ENCODE data around the gene HNRNPA3. TPM values are rescaled to one million over a fixed set of nuclear protein-coding genes. Genes with fewer than 3 reads are reported as not detected.

Gene HNRNPA3
- total and polyA plus RNA-seq, 2 experiments from 2014 or later, result 151 to 290 TPM

- ATAC-seq, result no peak
- Histone ChIP-seq H3K27ac (ENCODE audit: low read depth) (no peak overlapping the region), H2AFZ (peak overlapping the region; percentile 88), H4K20me1 (replicated peaks; ENCODE audit: insufficient read depth) (no peaks in the 10 kb centered on the region), H3F3A (replicated peaks; ENCODE audit: low read depth) (no peaks in the 10 kb centered on the region), H3K4me1 (ENCODE audit: insufficient read depth) (peaks cover 18% of the 10 kb centered on the region), H3K4me2 (no peak overlapping the region), H3K4me3 (no peak overlapping the region), H3K36me3 (ENCODE audit: insufficient read depth) (no peaks in the 10 kb centered on the region), H3K27me3 (ENCODE audit: insufficient read depth) (no peaks in the 10 kb centered on the region), H3K79me2 (replicated peaks; ENCODE audit: insufficient read depth) (no peaks in the 10 kb centered on the region), H3K9me2 (ENCODE audit: insufficient read depth) (no peaks in the 10 kb centered on the region)
- DNase-seq (ENCODE audit: low spot score), result no peak
- no peak overlapping the region for H3K4me3 Mint-ChIP-seq
- no peak overlapping the region for H3K27ac Mint-ChIP-seq
- H3K9me3 Mint-ChIP-seq, result no peaks in the 10 kb centered on the region
- H3K27me3 Mint-ChIP-seq (ENCODE audit: insufficient read depth, low read depth, poor library complexity), result peaks cover 3% of the 10 kb centered on the region
- H3K36me3 Mint-ChIP-seq (ENCODE audit: low read depth), result no peaks in the 10 kb centered on the region
- TF ChIP-seq ZNF331 (CRISPR knock-in tag; IDR thresholded peaks at IDR 0.05; ENCODE audit: low read depth) (no peak), JUNB (IDR thresholded peaks at IDR 0.05; ENCODE audit: unreplicated experiment) (no peak), EZH2 (IDR thresholded peaks at IDR 0.05; ENCODE audit: low read depth, unreplicated experiment) (no peak), CTCF (conservative IDR thresholded peaks at IDR 0.05; ENCODE audit: low read depth in 2 of 2) (no peak), ZNF114 (CRISPR knock-in tag; IDR thresholded peaks at IDR 0.05) (no peak), ZNF462 (CRISPR knock-in tag; IDR thresholded peaks at IDR 0.05) (no peak), POLR2AphosphoS5 (IDR thresholded peaks at IDR 0.05; ENCODE audit: low read depth) (no peak), CREB1 (CRISPR knock-in tag; IDR thresholded peaks at IDR 0.05; ENCODE audit: low read depth) (no peak), EZH2phosphoT487 (IDR thresholded peaks at IDR 0.05; ENCODE audit: unreplicated experiment) (no peak), NANOG (IDR thresholded peaks at IDR 0.05; ENCODE audit: borderline replicate concordance) (no peak), STAT1 (IDR thresholded peaks at IDR 0.05; ENCODE audit: unreplicated experiment) (no peak)
- TF ChIP-seq, protein P1, sequence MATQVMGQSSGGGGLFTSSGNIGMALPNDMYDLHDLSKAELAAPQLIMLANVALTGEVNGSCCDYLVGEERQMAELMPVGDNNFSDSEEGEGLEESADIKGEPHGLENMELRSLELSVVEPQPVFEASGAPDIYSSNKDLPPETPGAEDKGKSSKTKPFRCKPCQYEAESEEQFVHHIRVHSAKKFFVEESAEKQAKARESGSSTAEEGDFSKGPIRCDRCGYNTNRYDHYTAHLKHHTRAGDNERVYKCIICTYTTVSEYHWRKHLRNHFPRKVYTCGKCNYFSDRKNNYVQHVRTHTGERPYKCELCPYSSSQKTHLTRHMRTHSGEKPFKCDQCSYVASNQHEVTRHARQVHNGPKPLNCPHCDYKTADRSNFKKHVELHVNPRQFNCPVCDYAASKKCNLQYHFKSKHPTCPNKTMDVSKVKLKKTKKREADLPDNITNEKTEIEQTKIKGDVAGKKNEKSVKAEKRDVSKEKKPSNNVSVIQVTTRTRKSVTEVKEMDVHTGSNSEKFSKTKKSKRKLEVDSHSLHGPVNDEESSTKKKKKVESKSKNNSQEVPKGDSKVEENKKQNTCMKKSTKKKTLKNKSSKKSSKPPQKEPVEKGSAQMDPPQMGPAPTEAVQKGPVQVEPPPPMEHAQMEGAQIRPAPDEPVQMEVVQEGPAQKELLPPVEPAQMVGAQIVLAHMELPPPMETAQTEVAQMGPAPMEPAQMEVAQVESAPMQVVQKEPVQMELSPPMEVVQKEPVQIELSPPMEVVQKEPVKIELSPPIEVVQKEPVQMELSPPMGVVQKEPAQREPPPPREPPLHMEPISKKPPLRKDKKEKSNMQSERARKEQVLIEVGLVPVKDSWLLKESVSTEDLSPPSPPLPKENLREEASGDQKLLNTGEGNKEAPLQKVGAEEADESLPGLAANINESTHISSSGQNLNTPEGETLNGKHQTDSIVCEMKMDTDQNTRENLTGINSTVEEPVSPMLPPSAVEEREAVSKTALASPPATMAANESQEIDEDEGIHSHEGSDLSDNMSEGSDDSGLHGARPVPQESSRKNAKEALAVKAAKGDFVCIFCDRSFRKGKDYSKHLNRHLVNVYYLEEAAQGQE (IDR thresholded peaks at IDR 0.05; ENCODE audit: unreplicated experiment), result no peak
- TF ChIP-seq, protein P2, sequence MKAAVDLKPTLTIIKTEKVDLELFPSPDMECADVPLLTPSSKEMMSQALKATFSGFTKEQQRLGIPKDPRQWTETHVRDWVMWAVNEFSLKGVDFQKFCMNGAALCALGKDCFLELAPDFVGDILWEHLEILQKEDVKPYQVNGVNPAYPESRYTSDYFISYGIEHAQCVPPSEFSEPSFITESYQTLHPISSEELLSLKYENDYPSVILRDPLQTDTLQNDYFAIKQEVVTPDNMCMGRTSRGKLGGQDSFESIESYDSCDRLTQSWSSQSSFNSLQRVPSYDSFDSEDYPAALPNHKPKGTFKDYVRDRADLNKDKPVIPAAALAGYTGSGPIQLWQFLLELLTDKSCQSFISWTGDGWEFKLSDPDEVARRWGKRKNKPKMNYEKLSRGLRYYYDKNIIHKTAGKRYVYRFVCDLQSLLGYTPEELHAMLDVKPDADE (IDR thresholded peaks at IDR 0.05), result no peak
- peaks cover 28% of the 10 kb centered on the region for H3K4me1 Mint-ChIP-seq
Measured at GRCh38 chr2:177174486-177174885, 38.1 kb upstream of the HNRNPA3 start.
